Choroid plexus epithelial cell (primary cell): ENCODE results near the gene SLC25A2.
A peak's percentile ranks its signal among the peaks of the same experiment; 100 is the strongest.
"Not testable (repeated sequence)": the region's sequence is repeated elsewhere in the genome, so short reads cannot be mapped to it uniquely, and the experiment has no call there.

Source experiments
- DNase-seq: peaks from one replicate; pipeline ENCODE4 v3.0.0-alpha.2; 2010; ENCODE audit warnings: low read depth
- H3K4me3 ChIP-seq: 2 replicates; pipeline ENCODE4 v1.5.1; 2011; ENCODE audit warnings: low read depth, mild to moderate bottlenecking, control low read depth, low read length, moderate library complexity
- CTCF ChIP-seq: conservative IDR thresholded peaks from 2 replicates; pipeline ENCODE4 v1.5.1; 2011; ENCODE audit warnings: low read depth, mild to moderate bottlenecking, control low read depth, inconsistent platforms, low read length, moderate library complexity

Gene SLC25A2

GRCh38 chr5:141303756-141304155 lies at the start of gene SLC25A2:
SLC25A2 (minus strand) TSS chr5:141304049; CDS start chr5:141303865, 184 bp downstream.
- no peak for TF ChIP-seq CTCF
- no peak for DNase-seq
- no peak within 1 kb of the TSS for H3K4me3 ChIP-seq

GRCh38 chr5:141351591-141351990 lies 47.7 kb upstream of the SLC25A2 start:
- no peak for TF ChIP-seq CTCF
- no peak for DNase-seq

GRCh38 chr5:141349917-141350619 lies 46.2 kb upstream of the SLC25A2 start, which contains the start of gene PCDHGB1:
PCDHGB1 (plus strand) TSS chr5:141350099; CDS start chr5:141350261, 162 bp downstream.
- peak within 1 kb of the TSS; percentile 9 for H3K4me3 ChIP-seq

More at GRCh38 chr5:141351591-141351990, 47.7 kb upstream of the SLC25A2 start:
- H3K4me3 ChIP-seq: no peak overlapping the region

GRCh38 chr5:141346017-141346416 lies 42.2 kb upstream of the SLC25A2 start:
- not testable (repeated sequence) for H3K4me3 ChIP-seq, DNase-seq

More at GRCh38 chr5:141349917-141350619, 46.2 kb upstream of the SLC25A2 start, which contains the start of gene PCDHGB1:
- peak; percentile 51 for TF ChIP-seq CTCF
- peak; percentile 47 for DNase-seq

GRCh38 chr5:141345327-141345726 lies 41.5 kb upstream of the SLC25A2 start:
- DNase-seq: no peak
- no peak for TF ChIP-seq CTCF
- H3K4me3 ChIP-seq: no peak overlapping the region

- H3K4me3 ChIP-seq: peak overlapping the region; percentile 45
- no peak for DNase-seq
- no peak for TF ChIP-seq CTCF
These were observed 40.2 kb upstream of the SLC25A2 start for GRCh38 chr5:141343953-141344463.

GRCh38 chr5:141343242-141343952 lies 39.5 kb upstream of the SLC25A2 start, which contains the start of gene PCDHGA3:
PCDHGA3 (plus strand) TSS chr5:141343829; CDS start chr5:141344034, 205 bp downstream.
- DNase-seq: peak; percentile 61
- peak within 1 kb of the TSS; percentile 45 for H3K4me3 ChIP-seq
- TF ChIP-seq CTCF: peak; percentile 55
